GM12878 (cell line): Measurements from ENCODE around the gene RYK. TPM values are rescaled to one million over a fixed set of nuclear protein-coding genes. Genes with fewer than 3 reads are reported as not detected.

Experiments used
- ATAC-seq: fragments of 200-7000 bp; cut with Tn5 transposase; 3 replicates; pipeline ENCODE4 v1.9.1; 2020; ENCODE audit warnings: mild to moderate bottlenecking, moderate library complexity
- BruUV-seq: library from RNA; stranded (reverse); fragments of 400-500 nt; replicated peaks from 2 replicates; lab custom pipeline; 2021; lab: Mats Ljungman, UMichigan
- CTCF ChIA-PET: fragments of 300-600 bp; sonication (Branson Sonifier 250); formaldehyde crosslinking; extraction: SDS; loops from one replicate; lab custom pipeline; 2021; ENCODE audit warnings: inconsistent platforms; lab: Yijun Ruan, JAX
- POLR2A ChIA-PET: fragments of 350-600 bp; formaldehyde crosslinking; extraction: SDS; loops from one replicate; lab custom pipeline; 2021; ENCODE audit warnings: inconsistent platforms; lab: Charles Lee
- RAD21 ChIA-PET: fragments of 300-600 bp; sonication (Branson Sonifier 250); formaldehyde crosslinking; loops from one replicate; lab custom pipeline; 2023; ENCODE audit warnings: antibody characterized with exemption; ENCODE audit not compliant: unreplicated experiment; lab: Charles Lee
- SMC1A ChIA-PET: fragments of 300-600 bp; sonication (Branson Sonifier 250); formaldehyde crosslinking; loops from one replicate; lab custom pipeline; 2023; ENCODE audit not compliant: unreplicated experiment, uncharacterized antibody; lab: Charles Lee
- DNase-seq: peaks from one replicate; pipeline ENCODE4 v3.0.0-alpha.2; 2011; ENCODE audit warnings: low read depth, low spot score
- FAIRE-seq: peaks from 3 replicates; lab custom pipeline; 2011; peaks lifted over from hg19 to GRCh38; lab: Jason Lieb, UNC
- H2AFZ ChIP-seq: 2 replicates; pipeline ENCODE4 v1.6.0; 2011; ENCODE audit warnings: low read depth, low read length, control low read depth; ENCODE audit not compliant: control insufficient read depth
- H3K27ac ChIP-seq: 2 replicates; pipeline ENCODE4 v1.5.1; 2011; ENCODE audit warnings: control low read depth; ENCODE audit not compliant: control insufficient read depth, insufficient read depth
- H3K27me3 ChIP-seq, 2 experiments: replicated peaks in 1 of 2; 2 replicates each; pipeline versions ENCODE4 v1.6.0 to v1.6.1; 2011; ENCODE audit warnings: low read length in 1 of 2; ENCODE audit not compliant: control insufficient read depth in 2 of 2, insufficient read depth in 2 of 2
- H3K36me3 ChIP-seq, 2 experiments: 2 replicates each; pipeline ENCODE4 v1.5.1; 2011; ENCODE audit warnings: low read length in 1 of 2; ENCODE audit not compliant: control insufficient read depth in 2 of 2, insufficient read depth in 2 of 2
- H3K4me1 ChIP-seq: 2 replicates; pipeline ENCODE4 v1.6.1; 2011; ENCODE audit warnings: mild to moderate bottlenecking, low read length, moderate library complexity, mixed read lengths; ENCODE audit not compliant: control insufficient read depth, insufficient read depth
- H3K4me2 ChIP-seq: 2 replicates; pipeline ENCODE4 v1.6.0; 2011; ENCODE audit warnings: control low read depth; ENCODE audit not compliant: control insufficient read depth, insufficient read depth
- H3K4me3 ChIP-seq: fragments of 200-600 bp; sonication (generic); 2 replicates; pipeline ENCODE4 v1.5.1; 2016
- H3K79me2 ChIP-seq: 2 replicates; pipeline ENCODE4 v1.6.0; 2011; ENCODE audit warnings: low read length; ENCODE audit not compliant: control insufficient read depth, insufficient read depth
- H3K9ac ChIP-seq: 2 replicates; pipeline ENCODE4 v1.8.0; 2011; ENCODE audit warnings: low read length, control low read depth, mixed read lengths; ENCODE audit not compliant: control insufficient read depth, insufficient read depth
- H3K9me3 ChIP-seq: replicated peaks from 3 replicates; pipeline ENCODE4 v1.5.1; 2011; ENCODE audit warnings: mild to moderate bottlenecking, low read length; ENCODE audit not compliant: control insufficient read depth, insufficient read depth
- H4K20me1 ChIP-seq: 2 replicates; pipeline ENCODE4 v1.6.0; 2011; ENCODE audit not compliant: control insufficient read depth, insufficient read depth
- BMI1 ChIP-seq: fragments of 450-650 bp; IDR thresholded peaks from 2 replicates; pipeline ENCODE4 v1.6.1; 2016; ENCODE audit warnings: mild to moderate bottlenecking, moderate library complexity, borderline replicate concordance
- CREM ChIP-seq: IDR thresholded peaks from 2 replicates; pipeline ENCODE4 v1.6.1; 2014; ENCODE audit warnings: antibody characterized with exemption, low read depth
- CTCF ChIP-seq, 3 experiments: IDR thresholded peaks in 2 of 3; conservative IDR thresholded peaks in 1 of 3; 2 replicates each; pipeline ENCODE4 v1.5.1; 2011; ENCODE audit warnings: low read depth in 3 of 3, low read length in 3 of 3, mild to moderate bottlenecking in 3 of 3, control low read depth in 2 of 3, moderate library complexity in 2 of 3, inconsistent platforms in 1 of 3, mixed read lengths in 1 of 3; ENCODE audit not compliant: control insufficient read depth in 2 of 3, insufficient read depth in 1 of 3; ENCODE audit errors: extremely low read depth in 1 of 3
- MXI1 ChIP-seq: fragments of 150-350 bp; IDR thresholded peaks from 2 replicates; pipeline ENCODE4 v1.6.1; 2011; ENCODE audit warnings: low read depth, mild to moderate bottlenecking, inconsistent platforms, low read length, improper control_type of control experiment
- PML ChIP-seq: IDR thresholded peaks from 2 replicates; pipeline ENCODE4 v1.6.1; 2012; ENCODE audit warnings: low read length, inconsistent platforms
- SMC3 ChIP-seq: IDR thresholded peaks from 2 replicates; pipeline ENCODE4 v1.6.1; 2011; ENCODE audit warnings: low read length, improper control_type of control experiment, borderline replicate concordance
- ZBTB4 ChIP-seq: fragments of 450-650 bp; formaldehyde crosslinking; IDR thresholded peaks from 2 replicates; pipeline ENCODE4 v1.4.0; 2022; ENCODE audit warnings: mild to moderate bottlenecking, moderate library complexity
- in situ Hi-C: fragments of 300-500 bp; cut with MboI; formaldehyde crosslinking; loops from 9 replicates; pipeline ENCODE4 v1.14.3; 2018; ENCODE audit warnings: mixed read lengths
- intact Hi-C: fragments of 100-400 bp; cut with micrococcal nuclease; formaldehyde crosslinking; loops from one replicate; pipeline ENCODE4 v1.14.2; 2022; ENCODE audit not compliant: unreplicated experiment
- polyA plus RNA-seq, 11 experiments: library from polyadenylated mRNA; depleted of rRNA in 4 of 11; unstranded in 6 of 11; stranded (reverse) in 5 of 11; fragments of >200 nt; fragmentation: Nextera tagmentation in 4 of 11; fragmentation: Illumina TruSeq in 1 of 11; extraction: Ambion mirVana in 4 of 11; extraction: Trizol in 1 of 11; gene quantifications; 1 replicate in 1 of 11; 2 replicates in 10 of 11; pipeline versions ENCODE4 v1.2.1 to v1.2.3, GENCODE V29; 2011 to 2016; ENCODE audit warnings: inconsistent platforms in 2 of 11, missing spikeins in 2 of 11, low read depth in 1 of 11
- total RNA-seq, 4 experiments: library from RNA; depleted of rRNA in 3 of 4; stranded (reverse); fragments of >200 nt in 3 of 4; fragmentation: Illumina TruSeq in 1 of 4; extraction: Trizol in 1 of 4; gene quantifications; 2 replicates each; pipeline versions ENCODE4 v1.2.1 to v1.2.3, GENCODE V29; 2013 to 2021
- TF ChIP-seq, protein P1 (sequence below): fragments of 450-650 bp; IDR thresholded peaks from 2 replicates; pipeline ENCODE4 v1.6.1; 2017; ENCODE audit warnings: low read depth, mild to moderate bottlenecking, moderate library complexity
- TF ChIP-seq, protein P2 (sequence below): fragments of 450-650 bp; IDR thresholded peaks from 2 replicates; pipeline ENCODE4 v1.6.1; 2017; ENCODE audit warnings: mild to moderate bottlenecking, moderate library complexity

RYK gene
- total and polyA plus RNA-seq, 10 of the 15 experiments (the other 5 are each of a cell fraction or from before 2014, with no cell fraction given), result 2.0 to 25.1 (median 11.1) TPM

- ChIA-PET CTCF (interaction anchor here (0.7 to 5.4 kb wide), 4 partner anchors 9 to 20 kb away, joined by 3 to 42 read pairs (median 6); no protein-coding TSS in a partner anchor), POLR2A (no interaction called here), RAD21 (interaction anchor here (1.5 kb wide), 1 partner anchor 14 kb away, joined by 3 read pairs; no protein-coding TSS in a partner anchor), SMC1A (interaction anchor here (1.0 to 2.0 kb wide), 3 partner anchors 19 to 415 kb away, joined by 3 to 7 read pairs (median 3); no protein-coding TSS in a partner anchor)
- Histone ChIP-seq H3K27ac (no peak overlapping the region), H3K4me2 (no peak overlapping the region)
- no TSS peak for BruUV-seq
- no peak for DNase-seq
- in situ Hi-C loops, result no loop called here
- TF ChIP-seq ZBTB4 (CRISPR knock-in tag), result no peak
- TF ChIP-seq SMC3, result no peak
- TF ChIP-seq PML, result no peak
- TF ChIP-seq, protein P1, sequence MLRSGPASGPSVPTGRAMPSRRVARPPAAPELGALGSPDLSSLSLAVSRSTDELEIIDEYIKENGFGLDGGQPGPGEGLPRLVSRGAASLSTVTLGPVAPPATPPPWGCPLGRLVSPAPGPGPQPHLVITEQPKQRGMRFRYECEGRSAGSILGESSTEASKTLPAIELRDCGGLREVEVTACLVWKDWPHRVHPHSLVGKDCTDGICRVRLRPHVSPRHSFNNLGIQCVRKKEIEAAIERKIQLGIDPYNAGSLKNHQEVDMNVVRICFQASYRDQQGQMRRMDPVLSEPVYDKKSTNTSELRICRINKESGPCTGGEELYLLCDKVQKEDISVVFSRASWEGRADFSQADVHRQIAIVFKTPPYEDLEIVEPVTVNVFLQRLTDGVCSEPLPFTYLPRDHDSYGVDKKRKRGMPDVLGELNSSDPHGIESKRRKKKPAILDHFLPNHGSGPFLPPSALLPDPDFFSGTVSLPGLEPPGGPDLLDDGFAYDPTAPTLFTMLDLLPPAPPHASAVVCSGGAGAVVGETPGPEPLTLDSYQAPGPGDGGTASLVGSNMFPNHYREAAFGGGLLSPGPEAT, result no peak
- no peak for TF ChIP-seq BMI1
- no peak for TF ChIP-seq MXI1
- no peak for TF ChIP-seq CTCF (IDR thresholded peaks at IDR 0.05 in 2 of 3, conservative IDR thresholded peaks at IDR 0.05 in 1 of 3; ENCODE audit: control insufficient read depth in 2 of 3, extremely low read depth in 1 of 3, insufficient read depth in 1 of 3, low read depth in 3 of 3, low read length in 3 of 3)
- TF ChIP-seq CREM, result no peak
- TF ChIP-seq, protein P2, sequence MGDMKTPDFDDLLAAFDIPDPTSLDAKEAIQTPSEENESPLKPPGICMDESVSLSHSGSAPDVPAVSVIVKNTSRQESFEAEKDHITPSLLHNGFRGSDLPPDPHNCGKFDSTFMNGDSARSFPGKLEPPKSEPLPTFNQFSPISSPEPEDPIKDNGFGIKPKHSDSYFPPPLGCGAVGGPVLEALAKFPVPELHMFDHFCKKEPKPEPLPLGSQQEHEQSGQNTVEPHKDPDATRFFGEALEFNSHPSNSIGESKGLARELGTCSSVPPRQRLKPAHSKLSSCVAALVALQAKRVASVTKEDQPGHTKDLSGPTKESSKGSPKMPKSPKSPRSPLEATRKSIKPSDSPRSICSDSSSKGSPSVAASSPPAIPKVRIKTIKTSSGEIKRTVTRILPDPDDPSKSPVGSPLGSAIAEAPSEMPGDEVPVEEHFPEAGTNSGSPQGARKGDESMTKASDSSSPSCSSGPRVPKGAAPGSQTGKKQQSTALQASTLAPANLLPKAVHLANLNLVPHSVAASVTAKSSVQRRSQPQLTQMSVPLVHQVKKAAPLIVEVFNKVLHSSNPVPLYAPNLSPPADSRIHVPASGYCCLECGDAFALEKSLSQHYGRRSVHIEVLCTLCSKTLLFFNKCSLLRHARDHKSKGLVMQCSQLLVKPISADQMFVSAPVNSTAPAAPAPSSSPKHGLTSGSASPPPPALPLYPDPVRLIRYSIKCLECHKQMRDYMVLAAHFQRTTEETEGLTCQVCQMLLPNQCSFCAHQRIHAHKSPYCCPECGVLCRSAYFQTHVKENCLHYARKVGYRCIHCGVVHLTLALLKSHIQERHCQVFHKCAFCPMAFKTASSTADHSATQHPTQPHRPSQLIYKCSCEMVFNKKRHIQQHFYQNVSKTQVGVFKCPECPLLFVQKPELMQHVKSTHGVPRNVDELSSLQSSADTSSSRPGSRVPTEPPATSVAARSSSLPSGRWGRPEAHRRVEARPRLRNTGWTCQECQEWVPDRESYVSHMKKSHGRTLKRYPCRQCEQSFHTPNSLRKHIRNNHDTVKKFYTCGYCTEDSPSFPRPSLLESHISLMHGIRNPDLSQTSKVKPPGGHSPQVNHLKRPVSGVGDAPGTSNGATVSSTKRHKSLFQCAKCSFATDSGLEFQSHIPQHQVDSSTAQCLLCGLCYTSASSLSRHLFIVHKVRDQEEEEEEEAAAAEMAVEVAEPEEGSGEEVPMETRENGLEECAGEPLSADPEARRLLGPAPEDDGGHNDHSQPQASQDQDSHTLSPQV, result no peak
- TF ChIP-seq, all 136 proteins: peak for 0
- peak; percentile 10; the same call in 1 of the 3 replicates for ATAC-seq
- Histone ChIP-seq H3K4me1 (peaks cover 4% of the 10 kb centered on the region; the same call in 1 of the 2 replicates), H3K79me2 (peaks cover 3% of the 10 kb centered on the region), H3K4me3 (no peak overlapping the region), H4K20me1 (no peaks in the 10 kb centered on the region), H3K36me3 (no peaks in the 10 kb centered on the region), H3K27me3 (no peaks in the 10 kb centered on the region), H3K9ac (no peak overlapping the region), H2AFZ (no peak overlapping the region), H3K9me3 (no peaks in the 10 kb centered on the region)
- intact Hi-C loops, result no loop called here
- FAIRE-seq, result no peak
Observed at GRCh38 chr3:134232951-134233350, 17.7 kb downstream of the RYK start.
